ENCODE results near the gene MYO1E. TPM values are rescaled to one million over a fixed set of nuclear protein-coding genes. Genes with fewer than 3 reads are reported as not detected.
A peak's percentile ranks its signal among the peaks of the same experiment; 100 is the strongest.

MYO1E gene
- total and polyA plus RNA-seq, 2 donors from 2014 or later = 41.9 to 198 TPM

GRCh38 chr15:59168536-59168935, 204.1 kb downstream of the MYO1E start:
- intact Hi-C loops (cut with DNase I) = no loop called here
- FAIRE-seq = no peak

GRCh38 chr15:59166601-59167265, 205.9 kb downstream of the MYO1E start:
- H3K9me3 ChIP-seq (ENCODE audit: control insufficient read depth in 2 of 3, insufficient read depth in 1 of 3, low read length in 3 of 3) = no peaks in the 10 kb centered on the region
- FAIRE-seq = no peak
- H3K27ac ChIP-seq (ENCODE audit: low read depth in 2 of 2, low read length in 2 of 2) = peak overlapping the region; percentile 16 to 44
- no peak overlapping the region for H3K4me3 ChIP-seq (ENCODE audit: low read length in 3 of 3)
- no peak for TF ChIP-seq CTCF (IDR thresholded peaks at IDR 0.05; ENCODE audit: borderline replicate concordance, extremely low read depth, insufficient read depth)
- H3K4me1 ChIP-seq (ENCODE audit: control insufficient read depth in 2 of 3, insufficient read depth in 2 of 3, low read depth in 1 of 3, low read length in 3 of 3) = peaks cover 0 to 10% (median 9%) of the 10 kb centered on the region in 3 donors
- no peak overlapping the region for H3K9ac ChIP-seq (ENCODE audit: low read length in 3 of 3)
- no peak for DNase-seq
- peaks cover 0 to 4% (median 2%) of the 10 kb centered on the region in 3 donors for H3K36me3 ChIP-seq (ENCODE audit: control insufficient read depth in 2 of 3, insufficient read depth in 3 of 3, low read length in 3 of 3)
- intact Hi-C loops (cut with DNase I) = no loop called here
- no peaks in the 10 kb centered on the region for H3K27me3 ChIP-seq (ENCODE audit: control insufficient read depth, insufficient read depth, low read length)

More at GRCh38 chr15:59168536-59168935, 204.1 kb downstream of the MYO1E start:
- no peaks in the 10 kb centered on the region for H3K9me3 ChIP-seq (ENCODE audit: control insufficient read depth in 2 of 3, insufficient read depth in 1 of 3, low read length in 3 of 3)
- DNase-seq = no peak
- no peak for TF ChIP-seq CTCF (IDR thresholded peaks at IDR 0.05; ENCODE audit: borderline replicate concordance, extremely low read depth, insufficient read depth)
- H3K27ac ChIP-seq (ENCODE audit: low read depth in 2 of 2, low read length in 2 of 2) = peak overlapping the region in 1 of 2 donors; percentile 17
- peaks cover 0 to 4% (median 3%) of the 10 kb centered on the region in 3 donors for H3K36me3 ChIP-seq (ENCODE audit: control insufficient read depth in 2 of 3, insufficient read depth in 3 of 3, low read length in 3 of 3)
- H3K27me3 ChIP-seq (ENCODE audit: control insufficient read depth, insufficient read depth, low read length) = no peaks in the 10 kb centered on the region
- H3K4me1 ChIP-seq (ENCODE audit: control insufficient read depth in 2 of 3, insufficient read depth in 2 of 3, low read depth in 1 of 3, low read length in 3 of 3) = peaks cover 0 to 10% (median 9%) of the 10 kb centered on the region in 3 donors
- no peak overlapping the region for H3K4me3 ChIP-seq (ENCODE audit: low read length in 3 of 3)
- no peak overlapping the region for H3K9ac ChIP-seq (ENCODE audit: low read length in 3 of 3)

- Histone ChIP-seq H3K27me3 (ENCODE audit: control insufficient read depth, insufficient read depth, low read length) (no peaks in the 10 kb centered on the region), H3K4me1 (ENCODE audit: control insufficient read depth in 2 of 3, insufficient read depth in 2 of 3, low read depth in 1 of 3, low read length in 3 of 3) (peaks cover 0 to 9% (median 8%) of the 10 kb centered on the region in 3 donors), H3K27ac (ENCODE audit: low read depth in 2 of 2, low read length in 2 of 2) (peak overlapping the region; percentile 44 to 59), H3K9ac (ENCODE audit: low read length in 3 of 3) (no peak overlapping the region), H3K4me3 (ENCODE audit: low read length in 3 of 3) (no peak overlapping the region), H3K9me3 (ENCODE audit: control insufficient read depth in 2 of 3, insufficient read depth in 1 of 3, low read length in 3 of 3) (no peaks in the 10 kb centered on the region), H3K36me3 (ENCODE audit: control insufficient read depth in 2 of 3, insufficient read depth in 3 of 3, low read length in 3 of 3) (peaks cover 2 to 4% (median 4%) of the 10 kb centered on the region in 3 donors)
- DNase-seq = no peak
- TF ChIP-seq CTCF (IDR thresholded peaks at IDR 0.05; ENCODE audit: borderline replicate concordance, extremely low read depth, insufficient read depth) = no peak
- intact Hi-C loops (cut with DNase I) = no loop called here
- no peak for FAIRE-seq
Observed at GRCh38 chr15:59166166-59166565, 206.5 kb downstream of the MYO1E start.

All from kidney (tissue), 14 donors.